H1 (cell line): ENCODE data around the gene CDKN1B. TPM values are rescaled to one million over a fixed set of nuclear protein-coding genes. Genes with fewer than 3 reads are reported as not detected.

ENCODE experiments used
- EGR1 ChIP-seq: IDR thresholded peaks from 2 replicates; pipeline ENCODE4 v1.6.1; 2011; ENCODE audit warnings: low read depth, low read length, borderline replicate concordance
- POLR2A ChIP-seq, 2 experiments: IDR thresholded peaks; 1 replicate in 1 of 2; 2 replicates in 1 of 2; pipeline ENCODE4 v1.6.1; 2011; ENCODE audit warnings: low read depth in 2 of 2, low read length in 2 of 2, mild to moderate bottlenecking in 2 of 2; ENCODE audit errors: control extremely low read depth in 1 of 2
- RBBP5 ChIP-seq: IDR thresholded peaks from 2 replicates; pipeline ENCODE4 v1.7.1; 2012; ENCODE audit warnings: low read depth, mild to moderate bottlenecking, inconsistent platforms, low read length, moderate library complexity, borderline replicate concordance
- TAF1 ChIP-seq: IDR thresholded peaks from 2 replicates; pipeline ENCODE4 v1.6.1; 2011; ENCODE audit warnings: mild to moderate bottlenecking, low read depth, low read length
- polyA plus RNA-seq, 7 experiments: library from polyadenylated mRNA; depleted of rRNA in 3 of 7; stranded (reverse) in 5 of 7; unstranded in 2 of 7; fragments of >200 nt in 5 of 7; fragments of 200-250 nt in 2 of 7; gene quantifications; 1 replicate in 5 of 7; 2 replicates in 1 of 7; 4 replicates in 1 of 7; pipeline versions ENCODE4 v1.2.1 to v1.2.3, GENCODE V29; 2011 to 2013; ENCODE audit warnings: missing spikeins in 2 of 7, mixed read lengths in 2 of 7
- total RNA-seq: library from RNA; stranded (reverse); fragmentation: NEBNext Ultra II Directional; extraction: Animal tissue kit (Norgen Biotek cat#: 25700); gene quantifications from 2 replicates; pipeline ENCODE4 v1.2.1, GENCODE V29; 2021

The CDKN1B gene
- total and polyA plus RNA-seq, 2 of the 8 experiments (the other 6 are each of a cell fraction or from before 2014, with no cell fraction given): 6.5 to 27.2 TPM

- peak; percentile 62 for TF ChIP-seq TAF1
- TF ChIP-seq EGR1: peak; percentile 34; the same call in 1 of the 2 replicates
- peak; percentile 65 to 69 for TF ChIP-seq POLR2A (IDR thresholded peaks at IDR 0.05; ENCODE audit: control extremely low read depth in 1 of 2, low read depth in 2 of 2, low read length in 2 of 2)
- TF ChIP-seq RBBP5: peak; percentile 56
Observed at GRCh38 chr12:12716793-12717585, at the start of gene CDKN1B (continued).
